ENCODE results near the gene ERO1A. TPM values are rescaled to one million over a fixed set of nuclear protein-coding genes. Genes with fewer than 3 reads are reported as not detected.

The ERO1A gene
- total RNA-seq, 1 experiment from 2014 or later, result 118 TPM

- no peaks in the 10 kb centered on the region for H3K9me2 ChIP-seq (ENCODE audit: insufficient read depth)
- H3K36me3 ChIP-seq (ENCODE audit: control insufficient read depth in 1 of 2, insufficient read depth in 2 of 2, low read length in 2 of 2), result peaks cover 11 to 18% of the 10 kb centered on the region in 2 experiments; a peak in 3 of 4 replicates
- RAD21 ChIA-PET (ENCODE audit: low non-redundant PET in 1 of 2, low total read pairs in 2 of 2, uncharacterized antibody in 2 of 2, unreplicated experiment in 2 of 2), result no interaction called here
- TF ChIP-seq ELF1 (IDR thresholded peaks at IDR 0.05; ENCODE audit: borderline replicate concordance, low read depth) (no peak), POLR2A (IDR thresholded peaks at IDR 0.05; ENCODE audit: borderline replicate concordance, extremely low read depth, insufficient read depth, insufficient read length) (no peak), EZH2phosphoT487 (IDR thresholded peaks at IDR 0.05; ENCODE audit: borderline replicate concordance) (no peak), ATF3 (IDR thresholded peaks at IDR 0.05) (no peak), EZH2 (IDR thresholded peaks at IDR 0.05) (no peak), RAD21 (IDR thresholded peaks at IDR 0.05; ENCODE audit: low read depth) (no peak), SIN3A (IDR thresholded peaks at IDR 0.05; ENCODE audit: low read depth) (no peak), SRF (IDR thresholded peaks at IDR 0.05; ENCODE audit: low read depth) (no peak), POLR2AphosphoS5 (IDR thresholded peaks at IDR 0.05; ENCODE audit: low read depth, low read length) (no peak), YY1 (IDR thresholded peaks at IDR 0.05; ENCODE audit: extremely low read depth, insufficient replicate concordance, low read depth, low read length) (no peak), CEBPB (IDR thresholded peaks at IDR 0.05; ENCODE audit: low read depth) (no peak), JUND (IDR thresholded peaks at IDR 0.05) (no peak), CBX3 (IDR thresholded peaks at IDR 0.05; ENCODE audit: low read depth) (no peak), TCF7L2 (IDR thresholded peaks at IDR 0.05; ENCODE audit: borderline replicate concordance, extremely low read depth, insufficient read depth, insufficient read length) (no peak)
- TF ChIP-seq, protein P1, sequence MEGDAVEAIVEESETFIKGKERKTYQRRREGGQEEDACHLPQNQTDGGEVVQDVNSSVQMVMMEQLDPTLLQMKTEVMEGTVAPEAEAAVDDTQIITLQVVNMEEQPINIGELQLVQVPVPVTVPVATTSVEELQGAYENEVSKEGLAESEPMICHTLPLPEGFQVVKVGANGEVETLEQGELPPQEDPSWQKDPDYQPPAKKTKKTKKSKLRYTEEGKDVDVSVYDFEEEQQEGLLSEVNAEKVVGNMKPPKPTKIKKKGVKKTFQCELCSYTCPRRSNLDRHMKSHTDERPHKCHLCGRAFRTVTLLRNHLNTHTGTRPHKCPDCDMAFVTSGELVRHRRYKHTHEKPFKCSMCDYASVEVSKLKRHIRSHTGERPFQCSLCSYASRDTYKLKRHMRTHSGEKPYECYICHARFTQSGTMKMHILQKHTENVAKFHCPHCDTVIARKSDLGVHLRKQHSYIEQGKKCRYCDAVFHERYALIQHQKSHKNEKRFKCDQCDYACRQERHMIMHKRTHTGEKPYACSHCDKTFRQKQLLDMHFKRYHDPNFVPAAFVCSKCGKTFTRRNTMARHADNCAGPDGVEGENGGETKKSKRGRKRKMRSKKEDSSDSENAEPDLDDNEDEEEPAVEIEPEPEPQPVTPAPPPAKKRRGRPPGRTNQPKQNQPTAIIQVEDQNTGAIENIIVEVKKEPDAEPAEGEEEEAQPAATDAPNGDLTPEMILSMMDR (IDR thresholded peaks at IDR 0.05 in 2 of 3, conservative IDR thresholded peaks at IDR 0.05 in 1 of 3; ENCODE audit: borderline replicate concordance in 1 of 3, insufficient read depth in 1 of 3, low read depth in 2 of 3, low read length in 2 of 3), result no peak
- TF ChIP-seq, protein P2, sequence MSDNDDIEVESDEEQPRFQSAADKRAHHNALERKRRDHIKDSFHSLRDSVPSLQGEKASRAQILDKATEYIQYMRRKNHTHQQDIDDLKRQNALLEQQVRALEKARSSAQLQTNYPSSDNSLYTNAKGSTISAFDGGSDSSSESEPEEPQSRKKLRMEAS (IDR thresholded peaks at IDR 0.05), result no peak
- TF ChIP-seq, protein P3, sequence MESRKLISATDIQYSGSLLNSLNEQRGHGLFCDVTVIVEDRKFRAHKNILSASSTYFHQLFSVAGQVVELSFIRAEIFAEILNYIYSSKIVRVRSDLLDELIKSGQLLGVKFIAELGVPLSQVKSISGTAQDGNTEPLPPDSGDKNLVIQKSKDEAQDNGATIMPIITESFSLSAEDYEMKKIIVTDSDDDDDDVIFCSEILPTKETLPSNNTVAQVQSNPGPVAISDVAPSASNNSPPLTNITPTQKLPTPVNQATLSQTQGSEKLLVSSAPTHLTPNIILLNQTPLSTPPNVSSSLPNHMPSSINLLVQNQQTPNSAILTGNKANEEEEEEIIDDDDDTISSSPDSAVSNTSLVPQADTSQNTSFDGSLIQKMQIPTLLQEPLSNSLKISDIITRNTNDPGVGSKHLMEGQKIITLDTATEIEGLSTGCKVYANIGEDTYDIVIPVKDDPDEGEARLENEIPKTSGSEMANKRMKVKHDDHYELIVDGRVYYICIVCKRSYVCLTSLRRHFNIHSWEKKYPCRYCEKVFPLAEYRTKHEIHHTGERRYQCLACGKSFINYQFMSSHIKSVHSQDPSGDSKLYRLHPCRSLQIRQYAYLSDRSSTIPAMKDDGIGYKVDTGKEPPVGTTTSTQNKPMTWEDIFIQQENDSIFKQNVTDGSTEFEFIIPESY (IDR thresholded peaks at IDR 0.05; ENCODE audit: extremely low read depth, insufficient replicate concordance, low read length), result no peak
- peaks cover 6 to 14% of the 10 kb centered on the region in 2 experiments for H3K4me1 ChIP-seq (ENCODE audit: control insufficient read depth in 1 of 2, insufficient read depth in 2 of 2, low read length in 2 of 2)
- H2AFZ ChIP-seq (ENCODE audit: low read depth, low read length, poor library complexity, severe bottlenecking), result peak overlapping the region; percentile 53
- DNase-seq (ENCODE audit: low read depth, low spot score) (no peak), ATAC-seq (no peak)
- POLR2A ChIA-PET, result interaction anchor here (1.0 kb wide), 1 partner anchor 11 kb away, joined by 6 read pairs; no protein-coding TSS in a partner anchor
- intact Hi-C loops (cut with micrococcal nuclease), result no loop called here
- H4K20me1 ChIP-seq (ENCODE audit: insufficient read depth), result peaks cover 11% of the 10 kb centered on the region; the same call in 1 of the 2 replicates
- no TSS peak for BruUV-seq (replicated peaks)
- H3K4me3 ChIP-seq (replicated peaks in 1 of 2; ENCODE audit: low read depth in 1 of 2, low read length in 2 of 2), result peak overlapping the region; percentile 96
- H3K27me3 ChIP-seq (ENCODE audit: insufficient read depth, low read length), result no peaks in the 10 kb centered on the region
- H3K9me3 ChIP-seq (ENCODE audit: control insufficient read depth in 1 of 2, insufficient read depth in 1 of 2, low read depth in 1 of 2, low read length in 2 of 2), result no peaks in the 10 kb centered on the region
- H3K79me2 ChIP-seq (ENCODE audit: insufficient read depth, low read length), result peaks cover 22% of the 10 kb centered on the region
- H3K9ac ChIP-seq (ENCODE audit: low read length), result peak overlapping the region; percentile 95
- H3K4me2 ChIP-seq (ENCODE audit: low read length), result peak overlapping the region; percentile 79
- CTCF ChIA-PET, result no interaction called here
- H3K27ac ChIP-seq (ENCODE audit: low read depth, low read length), result peak overlapping the region; percentile 73
Observed at GRCh38 chr14:52730709-52731111, 35.4 kb upstream of the ERO1A start.
